Inferior parietal cortex (tissue), 1 donor: ENCODE measurements around the gene SBK2.
A peak's percentile ranks its signal among the peaks of the same experiment; 100 is the strongest.

ENCODE experiments used
- DNase-seq: peaks from one replicate; pipeline ENCODE4 v3.0.0-alpha.2; 2016; ENCODE audit errors: extremely low spot score

The SBK2 gene

GRCh38 chr19:55486043-55486970 lies 50.6 kb downstream of the SBK2 start:
- no peak for DNase-seq

GRCh38 chr19:55485439-55486011 lies 51.4 kb downstream of the SBK2 start:
- DNase-seq, result no peak

GRCh38 chr19:55484593-55485438 lies 52.1 kb downstream of the SBK2 start, which contains the start of gene NAT14:
TSS of gene NAT14 (plus strand) at chr19:55485188. CDS start at chr19:55485709, 521 bp downstream.
- peak; percentile 42 for DNase-seq

- no peak for DNase-seq
These were observed 53.0 kb downstream of the SBK2 start for GRCh38 chr19:55483706-55484592.

GRCh38 chr19:55482967-55483705 lies 53.8 kb downstream of the SBK2 start:
- DNase-seq, result no peak

- no peak for DNase-seq
These were observed 54.6 kb downstream of the SBK2 start for GRCh38 chr19:55482156-55482961.

GRCh38 chr19:55481794-55482155 lies 55.2 kb downstream of the SBK2 start:
- DNase-seq, result no peak

- DNase-seq, result no peak
These were observed 55.7 kb downstream of the SBK2 start for GRCh38 chr19:55481148-55481793.

- no peak for DNase-seq
These were observed 57.3 kb downstream of the SBK2 start for GRCh38 chr19:55479451-55480230.

GRCh38 chr19:55479045-55479444 lies 57.9 kb downstream of the SBK2 start:
- no peak for DNase-seq
